ENCODE data around the gene CABLES1. TPM values are rescaled to one million over a fixed set of nuclear protein-coding genes. Genes with fewer than 3 reads are reported as not detected.

CABLES1 gene
- polyA plus RNA-seq, 1 donor (not counting 4 experiments of a cell fraction or from before 2014, with no cell fraction given), result 1.00 TPM

GRCh38 chr18:23127090-23127489 is 8.2 kb upstream of the CABLES1 start:
- Histone ChIP-seq H3K9ac (ENCODE audit: control insufficient read depth, extremely low read depth, insufficient read depth, low read length) (no peak overlapping the region), H4K20me1 (ENCODE audit: control insufficient read depth, extremely low read depth, insufficient read depth, low read length) (no peaks in the 10 kb centered on the region), H3K27ac (ENCODE audit: control insufficient read depth, insufficient read depth, low read length) (no peak overlapping the region), H3K79me2 (ENCODE audit: control insufficient read depth, insufficient read depth, low read length) (no peaks in the 10 kb centered on the region), H3K4me2 (ENCODE audit: control insufficient read depth, extremely low read depth, insufficient read depth, low read depth, low read length) (no peak overlapping the region), H3K9me1 (ENCODE audit: control insufficient read depth, extremely low read depth, insufficient read depth, low read length) (no peaks in the 10 kb centered on the region), H3K9me3 (ENCODE audit: control insufficient read depth, low read depth, low read length) (no peaks in the 10 kb centered on the region), H3K4me3 (ENCODE audit: control insufficient read depth in 2 of 3, extremely low read depth in 1 of 3, insufficient read depth in 2 of 3, low read depth in 1 of 3, low read length in 3 of 3) (no peak overlapping the region), H2AFZ (ENCODE audit: control insufficient read depth, low read length) (no peak overlapping the region), H3K4me1 (ENCODE audit: control insufficient read depth, extremely low read depth, insufficient read depth, low read length) (peaks cover 5% of the 10 kb centered on the region), H3K36me3 (ENCODE audit: control insufficient read depth in 2 of 2, extremely low read depth in 1 of 2, insufficient read depth in 2 of 2, low read length in 2 of 2) (no peaks in the 10 kb centered on the region), H3K27me3 (ENCODE audit: control insufficient read depth, extremely low read depth, insufficient read depth, low read length) (no peaks in the 10 kb centered on the region)
- no peak for FAIRE-seq
- DNase-seq (ENCODE audit: low read depth, low spot score), result no peak
- TF ChIP-seq EZH2 (IDR thresholded peaks at IDR 0.05; ENCODE audit: low read length), result no peak
- TF ChIP-seq CTCF (optimal IDR thresholded peaks at IDR 0.05 in 1 of 3, IDR thresholded peaks at IDR 0.05 in 1 of 3, conservative IDR thresholded peaks at IDR 0.05 in 1 of 3; ENCODE audit: extremely low read depth in 1 of 3, insufficient read depth in 2 of 3, low read length in 3 of 3), result no peak
- dilution Hi-C loops (cut with MboI; ENCODE audit: extremely low pct_ligation_motif_present, low sequenced_read_pairs), result no loop called here

GRCh38 chr18:23129355-23130002 is 5.8 kb upstream of the CABLES1 start:
- no peaks in the 10 kb centered on the region for H3K36me3 ChIP-seq (ENCODE audit: control insufficient read depth in 2 of 2, extremely low read depth in 1 of 2, insufficient read depth in 2 of 2, low read length in 2 of 2)
- no peak overlapping the region for H3K27ac ChIP-seq (ENCODE audit: control insufficient read depth, insufficient read depth, low read length)
- no peaks in the 10 kb centered on the region for H3K9me3 ChIP-seq (ENCODE audit: control insufficient read depth, low read depth, low read length)
- no peaks in the 10 kb centered on the region for H3K79me2 ChIP-seq (ENCODE audit: control insufficient read depth, insufficient read depth, low read length)
- dilution Hi-C loops (cut with MboI; ENCODE audit: extremely low pct_ligation_motif_present, low sequenced_read_pairs), result no loop called here
- no peaks in the 10 kb centered on the region for H4K20me1 ChIP-seq (ENCODE audit: control insufficient read depth, extremely low read depth, insufficient read depth, low read length)
- no peak for FAIRE-seq
- no peak overlapping the region for H3K4me3 ChIP-seq (ENCODE audit: control insufficient read depth in 2 of 3, extremely low read depth in 1 of 3, insufficient read depth in 2 of 3, low read depth in 1 of 3, low read length in 3 of 3)
- DNase-seq (ENCODE audit: low read depth, low spot score), result no peak
- no peaks in the 10 kb centered on the region for H3K9me1 ChIP-seq (ENCODE audit: control insufficient read depth, extremely low read depth, insufficient read depth, low read length)
- no peaks in the 10 kb centered on the region for H3K27me3 ChIP-seq (ENCODE audit: control insufficient read depth, extremely low read depth, insufficient read depth, low read length)
- TF ChIP-seq EZH2 (IDR thresholded peaks at IDR 0.05; ENCODE audit: low read length), result no peak
- no peak for TF ChIP-seq CTCF (optimal IDR thresholded peaks at IDR 0.05 in 1 of 3, IDR thresholded peaks at IDR 0.05 in 1 of 3, conservative IDR thresholded peaks at IDR 0.05 in 1 of 3; ENCODE audit: extremely low read depth in 1 of 3, insufficient read depth in 2 of 3, low read length in 3 of 3)
- H3K4me1 ChIP-seq (ENCODE audit: control insufficient read depth, extremely low read depth, insufficient read depth, low read length), result peaks cover 11% of the 10 kb centered on the region
- no peak overlapping the region for H2AFZ ChIP-seq (ENCODE audit: control insufficient read depth, low read length)
- no peak overlapping the region for H3K9ac ChIP-seq (ENCODE audit: control insufficient read depth, extremely low read depth, insufficient read depth, low read length)
- H3K4me2 ChIP-seq (ENCODE audit: control insufficient read depth, extremely low read depth, insufficient read depth, low read depth, low read length), result no peak overlapping the region

All from keratinocyte (primary cell).